Mesangial cell (primary cell): ENCODE measurements around the gene STPG3. TPM values are rescaled to one million over a fixed set of nuclear protein-coding genes. Genes with fewer than 3 reads are reported as not detected.

Experiments
- total RNA-seq: library from RNA; depleted of rRNA; stranded (reverse); fragments of >200 nt; gene quantifications from 2 replicates; pipeline ENCODE4 v1.2.3, GENCODE V29; 2015

STPG3 gene
- not detected in 2 replicates for total RNA-seq

DNA sequence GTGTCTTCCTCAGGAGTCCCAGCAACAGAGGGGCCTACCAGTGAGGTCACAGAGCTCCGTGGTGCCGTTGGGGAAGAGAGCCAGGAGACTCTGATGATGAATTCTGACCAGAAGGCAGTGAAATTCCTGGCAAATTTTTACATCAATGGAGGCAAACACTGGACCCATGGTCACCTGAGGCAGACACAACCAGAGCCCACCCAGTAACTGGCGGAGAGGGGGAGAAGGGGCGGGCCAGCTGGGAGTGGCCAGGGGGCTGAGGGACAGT lies at the start of gene STPG3:
Gene STPG3 (plus strand): TSS at position 93 of the 268 bp plus-strand sequence. CDS start 1 bp downstream, at position 94.

GRCh38 chr9:137205126-137206069 lies 45.7 kb upstream of the STPG3 start, which contains the start of the genes NDOR1 and TMEM203:
Gene NDOR1, plus strand, starts transcription at chr9:137205700. Its CDS starts 78 bp downstream, at chr9:137205778.
Gene TMEM203, minus strand, starts transcription at chr9:137205648. Its CDS starts 234 bp downstream, at chr9:137205414.

GRCh38 chr9:137222190-137223077 lies 28.7 kb upstream of the STPG3 start, which contains the start of gene RNF208:
Gene RNF208, minus strand, starts transcription at chr9:137222240. Its CDS starts 1,028 bp downstream, at chr9:137221212.

DNA sequence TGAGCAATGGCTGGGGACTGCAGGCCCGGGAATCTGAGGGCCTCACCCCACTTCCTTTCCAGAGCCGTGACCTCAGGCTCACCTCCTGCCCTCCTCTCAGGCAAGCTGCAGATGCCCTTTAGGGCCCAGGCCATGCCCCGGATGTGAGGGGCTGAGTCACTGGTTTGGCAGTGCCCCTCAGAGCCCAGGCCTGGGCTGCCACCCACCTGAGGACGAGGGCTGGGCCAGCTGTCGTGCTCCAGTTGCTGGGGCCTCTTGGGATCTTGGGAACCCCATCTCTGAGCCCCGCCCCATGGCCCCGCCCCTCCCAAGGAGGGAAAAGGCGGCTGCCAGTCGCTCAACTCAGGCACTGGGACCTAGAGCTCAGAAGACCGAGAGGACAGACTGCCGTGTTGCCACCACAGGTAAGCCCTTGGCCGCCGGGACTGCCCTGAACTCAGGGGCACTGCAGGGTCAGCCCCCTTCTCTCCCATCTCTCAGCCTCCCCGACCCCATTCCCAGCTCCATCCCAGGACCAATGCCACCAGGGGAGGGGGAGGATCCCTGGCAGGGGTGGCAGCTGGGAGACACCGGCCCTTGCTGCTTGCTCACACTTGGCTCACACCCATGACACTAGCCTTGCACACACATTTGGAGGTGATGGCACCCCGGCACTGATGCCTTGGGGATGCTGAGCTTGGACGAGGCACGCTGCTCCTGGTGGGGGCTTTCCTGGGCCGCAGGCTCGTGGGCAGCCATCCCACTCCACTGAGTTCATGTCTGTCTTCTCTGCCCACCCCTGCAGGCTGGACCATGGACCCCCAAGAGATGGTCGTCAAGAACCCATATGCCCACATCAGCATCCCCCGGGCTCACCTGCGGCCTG lies 26.0 kb upstream of the STPG3 start, which contains the start of gene CYSRT1:
Gene CYSRT1 (plus strand): TSS at position 345 of the 865 bp plus-strand sequence. CDS start 448 bp downstream, at position 793.

DNA sequence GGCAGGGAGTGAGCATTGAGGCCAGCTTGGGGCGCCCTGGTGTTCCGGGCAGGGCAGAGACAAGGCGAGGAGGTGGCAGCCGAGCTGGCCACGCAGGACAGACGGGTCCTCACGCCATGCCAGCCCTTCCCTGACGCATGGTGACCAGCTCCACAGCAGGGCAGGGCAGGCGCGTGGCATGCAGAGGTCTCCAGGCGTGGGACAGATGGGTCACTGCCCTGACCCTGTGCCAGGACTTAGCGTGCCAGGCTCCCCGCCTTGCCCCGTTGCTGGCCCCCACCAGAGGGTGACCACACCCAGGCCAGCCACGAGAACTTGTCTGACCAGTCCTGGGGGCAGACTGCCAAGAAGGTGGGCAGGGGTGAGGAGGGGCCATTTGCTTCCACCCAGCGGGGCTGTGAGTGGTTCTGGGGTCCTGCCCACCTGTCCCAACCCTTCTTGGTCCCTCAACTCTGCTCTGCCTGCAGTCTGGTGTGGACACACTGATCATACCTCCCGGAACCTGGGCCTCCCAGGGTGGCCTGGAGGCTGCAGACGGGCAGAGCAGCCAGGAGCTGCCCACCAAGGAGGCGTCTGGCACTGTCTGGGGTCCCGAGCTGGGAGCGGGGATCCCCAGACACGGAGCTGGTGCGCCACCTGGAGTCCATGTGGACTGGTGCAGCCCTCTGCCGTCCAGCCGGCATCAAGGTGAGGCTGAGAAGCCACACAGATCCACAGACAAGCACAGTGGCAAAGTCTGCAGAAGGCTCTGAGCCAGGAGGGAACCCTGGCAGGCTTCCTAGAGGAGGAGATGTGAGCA lies 23.8 kb upstream of the STPG3 start, which contains the start of gene RNF224:
Gene RNF224 (plus strand): TSS at position 449 of the 799 bp plus-strand sequence. CDS start 834 bp downstream, outside the sequence.

GRCh38 chr9:137230705-137231371 lies 20.2 kb upstream of the STPG3 start, which contains the start of gene SLC34A3:
Gene SLC34A3, plus strand, starts transcription at chr9:137230901. Its CDS starts 802 bp downstream, at chr9:137231703.

GRCh38 chr9:137240841-137241489 lies 10.1 kb upstream of the STPG3 start, which contains the start of gene TUBB4B:
Gene TUBB4B, plus strand, starts transcription at chr9:137241287. Its CDS starts 74 bp downstream, at chr9:137241361.

GRCh38 chr9:137254624-137255447 lies 3.8 kb downstream of the STPG3 start, which contains the start of gene NELFB:
Gene NELFB, plus strand, starts transcription at chr9:137255327.

DNA sequence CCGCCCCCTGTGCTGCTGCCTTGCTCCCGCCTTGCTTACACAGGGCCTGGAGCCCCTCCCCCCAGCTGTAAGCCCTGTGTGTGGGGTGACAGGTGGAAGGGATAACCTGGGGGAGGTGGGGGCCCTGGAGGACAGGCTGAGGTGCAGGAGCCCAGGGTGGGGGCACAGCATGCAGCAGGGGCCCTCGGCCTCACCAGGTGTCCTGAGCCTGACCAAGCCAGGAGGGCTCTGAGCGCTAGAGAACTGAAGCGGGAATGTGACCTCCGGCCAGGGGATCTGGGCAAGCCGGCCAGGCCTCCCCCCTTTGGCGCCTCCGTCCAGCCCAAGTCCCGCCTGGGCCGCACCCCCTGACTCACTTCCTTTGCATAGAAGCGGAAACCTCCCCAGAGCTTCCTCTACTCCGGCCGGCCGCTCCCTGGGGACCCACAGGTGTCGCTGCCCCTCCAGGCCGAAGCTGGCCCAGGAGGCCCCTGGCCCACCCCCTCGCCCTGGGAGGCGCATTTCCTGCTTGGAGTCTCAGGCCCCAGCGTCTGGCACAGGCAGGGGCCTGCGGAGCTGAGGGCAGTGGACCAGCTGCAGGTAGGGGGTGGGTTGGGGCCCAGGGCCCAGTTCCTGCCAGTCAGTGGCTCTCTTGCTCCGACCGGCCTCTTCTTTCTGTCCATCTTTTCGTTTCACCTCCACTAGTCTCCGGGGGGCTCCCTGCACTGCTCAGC lies 26.4 kb downstream of the STPG3 start, which contains the start of gene TOR4A:
Gene TOR4A (plus strand): TSS at position 398 of the 713 bp plus-strand sequence. CDS start 964 bp downstream, outside the sequence.

GRCh38 chr9:137302118-137302448 lies 51.0 kb downstream of the STPG3 start, which contains the start of gene NRARP:
Gene NRARP, minus strand, starts transcription at chr9:137302271. Its CDS starts 343 bp downstream, at chr9:137301928.

Other genes starting within 250 kb of the STPG3 start
- 7.7 and 44.4 TPM in 2 replicates for gene ABCA2, start 223.0 kb upstream of the STPG3 start, total RNA-seq
- gene FUT7, start 219.2 kb upstream of the STPG3 start, total RNA-seq: not detected in 2 replicates
- 44.0 and 65.8 TPM in 2 replicates for gene NPDC1, start 205.1 kb upstream of the STPG3 start, total RNA-seq
- gene ENTPD2, start 197.2 kb upstream of the STPG3 start, total RNA-seq: not detected in 2 replicates
- 3.5 and 52.6 TPM in 2 replicates for gene SAPCD2, start 180.7 kb upstream of the STPG3 start, total RNA-seq
- 6.4 and 13.4 TPM in 2 replicates for gene UAP1L1, start 173.8 kb upstream of the STPG3 start, total RNA-seq
- 72.8 and 125 TPM in 2 replicates for gene MAN1B1, start 164.3 kb upstream of the STPG3 start, total RNA-seq
- 65.3 and 87.8 TPM in 2 replicates for gene DPP7, start 136.6 kb upstream of the STPG3 start, total RNA-seq
- gene GRIN1, start 112.1 kb upstream of the STPG3 start, total RNA-seq: 0.13 TPM in 1 of 2 replicates, not detected in the other
- gene LRRC26, start 81.2 kb upstream of the STPG3 start, total RNA-seq: 0.16 TPM in 1 of 2 replicates, not detected in the other
- gene TMEM210, start 79.2 kb upstream of the STPG3 start, total RNA-seq: not detected in 2 replicates
- 19.6 and 22.9 TPM in 2 replicates for gene ANAPC2, start 62.7 kb upstream of the STPG3 start, total RNA-seq
- gene SSNA1, start 62.6 kb upstream of the STPG3 start, total RNA-seq: 79.7 and 97.1 TPM in 2 replicates
- gene TPRN, start 50.5 kb upstream of the STPG3 start, total RNA-seq: 9.5 and 9.6 TPM in 2 replicates
- gene TMEM203, start 45.6 kb upstream of the STPG3 start, total RNA-seq: 36.0 and 40.9 TPM in 2 replicates
- gene NDOR1, start 45.6 kb upstream of the STPG3 start, total RNA-seq: 15.2 and 24.0 TPM in 2 replicates
- gene RNF208, start 29.0 kb upstream of the STPG3 start, total RNA-seq: 1.6 and 5.3 TPM in 2 replicates
- gene CYSRT1, start 26.1 kb upstream of the STPG3 start, total RNA-seq: 0.49 and 2.9 TPM in 2 replicates
- 0.25 TPM in 1 of 2 replicates, not detected in the other for gene RNF224, start 23.8 kb upstream of the STPG3 start, total RNA-seq
- gene SLC34A3, start 20.4 kb upstream of the STPG3 start, total RNA-seq: not detected in 2 replicates
- 179 and 1,107 TPM in 2 replicates for gene TUBB4B, start 10.0 kb upstream of the STPG3 start, total RNA-seq
- 56.2 and 81.0 TPM in 2 replicates for gene NELFB, start 4.0 kb downstream of the STPG3 start, total RNA-seq
- gene TOR4A, start 26.4 kb downstream of the STPG3 start, total RNA-seq: 50.8 and 52.1 TPM in 2 replicates
- 0.38 and 1.8 TPM in 2 replicates for gene NRARP, start 51.0 kb downstream of the STPG3 start, total RNA-seq
- 5.4 and 22.3 TPM in 2 replicates for gene EXD3, start 171.9 kb downstream of the STPG3 start, total RNA-seq
- 0.33 and 2.3 TPM in 2 replicates for gene NOXA1, start 172.1 kb downstream of the STPG3 start, total RNA-seq
- gene ENTPD8, start 190.1 kb downstream of the STPG3 start, total RNA-seq: 0.38 TPM in 1 of 2 replicates, not detected in the other
- 41.9 and 92.3 TPM in 2 replicates for gene NSMF, start 208.0 kb downstream of the STPG3 start, total RNA-seq